IMR-90 (cell line): ENCODE measurements around the gene ST3GAL3. TPM values are rescaled to one million over a fixed set of nuclear protein-coding genes. Genes with fewer than 3 reads are reported as not detected.

ENCODE experiments used
- ATAC-seq: fragments of 200-7000 bp; cut with Tn5 transposase; 2 replicates; pipeline ENCODE4 v1.9.1; 2020; ENCODE audit warnings: low read depth, mild to moderate bottlenecking, moderate library complexity
- BruUV-seq: library from RNA; stranded (reverse); fragments of 400-500 nt; replicated peaks from 2 replicates; lab custom pipeline; 2021; lab: Mats Ljungman, UMichigan
- CTCF ChIA-PET: fragments of 300-600 bp; formaldehyde crosslinking; extraction: SDS; loops from one replicate; lab custom pipeline; 2021; ENCODE audit warnings: antibody characterized with exemption; lab: Yijun Ruan, JAX
- POLR2A ChIA-PET: fragments of 300-600 bp; sonication (Branson Sonifier 250); formaldehyde crosslinking; loops from one replicate; lab custom pipeline; 2022; ENCODE audit warnings: antibody characterized with exemption; ENCODE audit not compliant: unreplicated experiment; lab: Charles Lee
- DNase-seq: peaks from one replicate; pipeline ENCODE4 v3.0.0; 2013
- H2AFZ ChIP-seq: replicated peaks from 2 replicates; pipeline ENCODE3; 2013; ENCODE audit warnings: low read length, mild to moderate bottlenecking; ENCODE audit not compliant: poor library complexity
- H2AK5ac ChIP-seq: 2 replicates; pipeline ENCODE4 v1.6.1; 2013; ENCODE audit warnings: low read depth, low read length, inconsistent platforms
- H2AK9ac ChIP-seq: replicated peaks from 2 replicates; pipeline ENCODE3; 2013; ENCODE audit warnings: mild to moderate bottlenecking, low read depth, low read length, moderate library complexity; ENCODE audit not compliant: poor library complexity
- H2BK120ac ChIP-seq: 2 replicates; pipeline ENCODE4 v1.6.1; 2013; ENCODE audit warnings: low read depth, low read length, inconsistent platforms
- H2BK15ac ChIP-seq: 3 replicates; pipeline ENCODE4 v1.6.1; 2013; ENCODE audit warnings: low read depth, low read length, inconsistent platforms
- H2BK20ac ChIP-seq: 2 replicates; pipeline ENCODE4 v1.6.1; 2013; ENCODE audit warnings: low read depth, mild to moderate bottlenecking, inconsistent platforms, low read length, moderate library complexity
- H2BK5ac ChIP-seq: 2 replicates; pipeline ENCODE4 v1.6.1; 2013; ENCODE audit warnings: mild to moderate bottlenecking, low read depth, low read length, inconsistent platforms; ENCODE audit not compliant: poor library complexity, severe bottlenecking
- H3K14ac ChIP-seq: replicated peaks from 2 replicates; pipeline ENCODE4 v1.6.1; 2013; ENCODE audit warnings: low read depth, low read length, inconsistent platforms
- H3K18ac ChIP-seq: 2 replicates; pipeline ENCODE4 v1.6.1; 2013; ENCODE audit warnings: low read depth, low read length, control low read depth
- H3K23ac ChIP-seq: 2 replicates; pipeline ENCODE4 v1.6.1; 2013; ENCODE audit warnings: low read depth, low read length, inconsistent platforms
- H3K27ac ChIP-seq: 2 replicates; pipeline ENCODE4 v1.5.1; 2013; ENCODE audit warnings: mild to moderate bottlenecking, control low read depth, low read length; ENCODE audit not compliant: insufficient read depth
- H3K27me3 ChIP-seq: 2 replicates; pipeline ENCODE4 v1.6.1; 2013; ENCODE audit warnings: low read length; ENCODE audit not compliant: control insufficient read depth, insufficient read depth
- H3K36me3 ChIP-seq: 2 replicates; pipeline ENCODE4 v1.6.1; 2013; ENCODE audit warnings: low read length, mixed read lengths; ENCODE audit not compliant: control insufficient read depth, insufficient read depth
- H3K4ac ChIP-seq: 2 replicates; pipeline ENCODE4 v1.6.1; 2013; ENCODE audit warnings: low read depth, low read length, inconsistent platforms
- H3K4me1 ChIP-seq: 2 replicates; pipeline ENCODE4 v1.6.1; 2013; ENCODE audit warnings: low read length, mixed read lengths; ENCODE audit not compliant: control insufficient read depth, insufficient read depth
- H3K4me2 ChIP-seq: 2 replicates; pipeline ENCODE4 v1.6.1; 2013; ENCODE audit warnings: low read depth, mild to moderate bottlenecking, control low read depth, low read length, moderate library complexity
- H3K4me3 ChIP-seq: 2 replicates; pipeline ENCODE4 v1.5.1; 2013; ENCODE audit warnings: low read depth, mild to moderate bottlenecking, control low read depth, low read length, moderate library complexity; ENCODE audit not compliant: insufficient read depth
- H3K56ac ChIP-seq: 2 replicates; pipeline ENCODE4 v1.6.1; 2013; ENCODE audit warnings: low read length, inconsistent platforms; ENCODE audit not compliant: insufficient read depth; ENCODE audit errors: extremely low read depth
- H3K79me1 ChIP-seq, 2 experiments: 2 replicates each; pipeline ENCODE4 v1.6.1; 2013; ENCODE audit warnings: low read length in 2 of 2, inconsistent platforms in 1 of 2, low read depth in 1 of 2
- H3K9ac ChIP-seq: 2 replicates; pipeline ENCODE4 v1.6.1; 2013; ENCODE audit warnings: low read depth, low read length, control low read depth
- H3K9me1 ChIP-seq: 2 replicates; pipeline ENCODE4 v1.6.1; 2013; ENCODE audit warnings: low read length, inconsistent platforms; ENCODE audit not compliant: insufficient read depth
- H3K9me3 ChIP-seq: 2 replicates; pipeline ENCODE4 v1.6.1; 2013; ENCODE audit warnings: low read length; ENCODE audit not compliant: control insufficient read depth, insufficient read depth
- H4K20me1 ChIP-seq: 2 replicates; pipeline ENCODE4 v1.6.1; 2013; ENCODE audit warnings: low read length, inconsistent platforms; ENCODE audit not compliant: insufficient read depth
- H4K5ac ChIP-seq: 2 replicates; pipeline ENCODE4 v1.6.1; 2013; ENCODE audit warnings: mild to moderate bottlenecking, low read depth, low read length, control low read depth
- H4K8ac ChIP-seq, 2 experiments: 2 replicates each; pipeline ENCODE4 v1.6.1; 2013; ENCODE audit warnings: low read depth in 2 of 2, low read length in 2 of 2, control low read depth in 1 of 2, inconsistent platforms in 1 of 2
- H4K91ac ChIP-seq: 2 replicates; pipeline ENCODE4 v1.6.1; 2013; ENCODE audit warnings: low read depth, low read length, inconsistent platforms; ENCODE audit not compliant: insufficient read depth
- POLR2A ChIP-seq: IDR thresholded peaks from 2 replicates; pipeline ENCODE4 v1.6.1; 2012; ENCODE audit warnings: mild to moderate bottlenecking, low read depth, low read length
- RFX5 ChIP-seq: IDR thresholded peaks from 2 replicates; pipeline ENCODE4 v1.8.0; 2012; ENCODE audit warnings: low read depth, mild to moderate bottlenecking, low read length, moderate library complexity
- SMC3 ChIP-seq: fragments of 150-350 bp; IDR thresholded peaks from 2 replicates; pipeline ENCODE4 v1.6.1; 2016; ENCODE audit warnings: low read depth, mild to moderate bottlenecking, antibody characterized with exemption, low read length, moderate library complexity
- WGBS, 2 experiments: methylation state at CpG; one replicate each; pipeline versions ENCODE4 v1.1.5 to v1.1.7; 2013; ENCODE audit warnings: missing lambda C conversion rate in 2 of 2; ENCODE audit not compliant: insufficient read length in 1 of 2; ENCODE audit errors: extremely low coverage in 2 of 2; 5-methylcytosine and 5-hydroxymethylcytosine counted together
- dilution Hi-C: fragments of 300-500 bp; cut with HindIII; formaldehyde crosslinking; loops from one replicate; pipeline ENCODE4 v1.14.3; 2018; ENCODE audit warnings: low sequenced_read_pairs; ENCODE audit not compliant: unreplicated experiment
- in situ Hi-C: fragments of 300-500 bp; cut with MboI; formaldehyde crosslinking; loops from 3 replicates; pipeline ENCODE4 v1.14.3; 2019; ENCODE audit warnings: low sequenced_read_pairs, inconsistent platforms, mixed read lengths
- intact Hi-C: fragments of 100-400 bp; cut with micrococcal nuclease; formaldehyde crosslinking; loops from 2 replicates; pipeline ENCODE4 v1.10.0; 2022
- polyA plus RNA-seq, 3 experiments: library from polyadenylated mRNA; depleted of rRNA; stranded (reverse); fragments of >200 nt; gene quantifications; 2 replicates each; pipeline ENCODE4 v1.2.3, GENCODE V29; 2012; ENCODE audit warnings: low replicate concordance in 1 of 3
- total RNA-seq: library from RNA; depleted of rRNA; stranded (reverse); fragments of >200 nt; gene quantifications from 2 replicates; pipeline ENCODE4 v1.2.3, GENCODE V29; 2012

The ST3GAL3 gene
- total and polyA plus RNA-seq, 2 of the 4 experiments (the other 2 are of a cell fraction), result 12.0 to 14.8 TPM

- no peak overlapping the region for H2BK15ac ChIP-seq
- no peak overlapping the region for H3K23ac ChIP-seq
- H2AFZ ChIP-seq, result no peak overlapping the region
- TF ChIP-seq SMC3 (no peak), POLR2A (no peak), RFX5 (no peak)
- intact Hi-C loops (no loop called here), dilution Hi-C loops (no loop called here), in situ Hi-C loops (no loop called here)
- no peaks in the 10 kb centered on the region for H3K27me3 ChIP-seq
- no peak overlapping the region for H3K14ac ChIP-seq
- no peak overlapping the region for H4K5ac ChIP-seq
- H3K36me3 ChIP-seq, result peaks cover 3% of the 10 kb centered on the region
- no peak overlapping the region for H3K27ac ChIP-seq
- no peak overlapping the region for H3K18ac ChIP-seq
- peaks cover 8% of the 10 kb centered on the region for H3K4me1 ChIP-seq
- no peak overlapping the region for H3K9ac ChIP-seq
- ChIA-PET CTCF (no interaction called here), POLR2A (no interaction called here)
- H3K9me1 ChIP-seq, result peaks cover 20% of the 10 kb centered on the region
- H2AK5ac ChIP-seq, result no peak overlapping the region
- no peak overlapping the region for H2BK20ac ChIP-seq
- H3K4ac ChIP-seq, result no peak overlapping the region
- no peak overlapping the region for H3K56ac ChIP-seq
- no peak overlapping the region for H3K4me3 ChIP-seq
- H2AK9ac ChIP-seq, result no peak overlapping the region
- ATAC-seq, result no peak
- no peak overlapping the region for H2BK5ac ChIP-seq
- H3K9me3 ChIP-seq, result no peaks in the 10 kb centered on the region
- H2BK120ac ChIP-seq, result no peak overlapping the region
- H4K91ac ChIP-seq, result no peak overlapping the region
- 80% methylated on average over 2 of the region's 4 CpGs; no CpG with 5 or more reads in 1 of the 2 experiments for WGBS, 2 experiments
- no peak overlapping the region for H3K4me2 ChIP-seq
- peaks cover 0 to 7% of the 10 kb centered on the region in 2 experiments; a peak in 2 of 4 replicates for H3K79me1 ChIP-seq
- H4K8ac ChIP-seq, result no peak overlapping the region
- no peak for DNase-seq
- H4K20me1 ChIP-seq, result peaks cover 3% of the 10 kb centered on the region; the same call in 1 of the 2 replicates
- no TSS peak for BruUV-seq
These were observed 174.1 kb downstream of the ST3GAL3 start for GRCh38 chr1:43881415-43881814.
